Measurements from ENCODE around the gene KCNAB2.

GRCh38 chr1:6045561-6045960 is at the start of gene KCNAB2:
- TF ChIP-seq POLR2AphosphoS5 (IDR thresholded peaks at IDR 0.05; ENCODE audit: low read depth, low read length) (no peak), REST (IDR thresholded peaks at IDR 0.05; ENCODE audit: insufficient read depth in 1 of 2, low read depth in 2 of 2, low read length in 2 of 2) (no peak), TAF1 (IDR thresholded peaks at IDR 0.05; ENCODE audit: borderline replicate concordance, insufficient read depth, low read length) (no peak), SIN3A (IDR thresholded peaks at IDR 0.05; ENCODE audit: borderline replicate concordance, insufficient read depth, low read length) (no peak), FOXP2 (optimal IDR thresholded peaks at IDR 0.05; ENCODE audit: borderline replicate concordance, extremely low read depth, extremely low read length, insufficient read depth) (no peak)

Measured in PFSK-1 (cell line).